ENCODE measurements around the gene ACP2.

ACP2 gene

GRCh38 chr11:47269002-47269828, 20.6 kb upstream of the ACP2 start:
- H3K9me3 ChIP-seq (ENCODE audit: control insufficient read depth in 2 of 2, low read length in 2 of 2): no peaks in the 10 kb centered on the region
- peaks cover 2 to 6% of the 10 kb centered on the region in 2 donors for H3K36me3 ChIP-seq (ENCODE audit: control insufficient read depth in 2 of 2, insufficient read depth in 2 of 2, low read length in 2 of 2)
- peak overlapping the region; percentile 83 for H3K9ac ChIP-seq (ENCODE audit: low read depth in 1 of 2, low read length in 2 of 2)
- H3K4me3 ChIP-seq (ENCODE audit: low read length in 2 of 2): peak overlapping the region; percentile 80 to 92
- peaks cover 31 to 34% of the 10 kb centered on the region in 2 donors for H3K4me1 ChIP-seq (ENCODE audit: control insufficient read depth in 2 of 2, insufficient read depth in 2 of 2, low read length in 2 of 2)
- no peaks in the 10 kb centered on the region for H3K27me3 ChIP-seq (ENCODE audit: control insufficient read depth in 2 of 2, insufficient read depth in 2 of 2, low read length in 2 of 2)
- H3K27ac ChIP-seq (ENCODE audit: low read depth in 2 of 2, low read length in 2 of 2): peak overlapping the region; percentile 94 to 97

GRCh38 chr11:47268448-47269001, 19.9 kb upstream of the ACP2 start:
- H3K9ac ChIP-seq (ENCODE audit: low read depth in 1 of 2, low read length in 2 of 2): peak overlapping the region; percentile 60 to 82
- no peaks in the 10 kb centered on the region for H3K27me3 ChIP-seq (ENCODE audit: control insufficient read depth in 2 of 2, insufficient read depth in 2 of 2, low read length in 2 of 2)
- peak overlapping the region; percentile 80 to 92 for H3K4me3 ChIP-seq (ENCODE audit: low read length in 2 of 2)

GRCh38 chr11:47267876-47268275, 19.3 kb upstream of the ACP2 start:
- Histone ChIP-seq H3K4me1 (ENCODE audit: control insufficient read depth in 2 of 2, insufficient read depth in 2 of 2, low read length in 2 of 2) (peaks cover 31 to 34% of the 10 kb centered on the region in 2 donors), H3K4me3 (ENCODE audit: low read length in 2 of 2) (no peak overlapping the region), H3K36me3 (ENCODE audit: control insufficient read depth in 2 of 2, insufficient read depth in 2 of 2, low read length in 2 of 2) (peaks cover 0 to 3% of the 10 kb centered on the region in 2 donors), H3K27ac (ENCODE audit: low read depth in 2 of 2, low read length in 2 of 2) (peak overlapping the region; percentile 94 to 97), H3K9me3 (ENCODE audit: control insufficient read depth in 2 of 2, low read length in 2 of 2) (no peaks in the 10 kb centered on the region), H3K9ac (ENCODE audit: low read depth in 1 of 2, low read length in 2 of 2) (no peak overlapping the region), H3K27me3 (ENCODE audit: control insufficient read depth in 2 of 2, insufficient read depth in 2 of 2, low read length in 2 of 2) (no peaks in the 10 kb centered on the region)

More at GRCh38 chr11:47268448-47269001, 19.9 kb upstream of the ACP2 start:
- Histone ChIP-seq H3K36me3 (ENCODE audit: control insufficient read depth in 2 of 2, insufficient read depth in 2 of 2, low read length in 2 of 2) (peaks cover under 1 to 3% of the 10 kb centered on the region in 2 donors), H3K27ac (ENCODE audit: low read depth in 2 of 2, low read length in 2 of 2) (peak overlapping the region; percentile 94 to 97), H3K4me1 (ENCODE audit: control insufficient read depth in 2 of 2, insufficient read depth in 2 of 2, low read length in 2 of 2) (peaks cover 31 to 34% of the 10 kb centered on the region in 2 donors), H3K9me3 (ENCODE audit: control insufficient read depth in 2 of 2, low read length in 2 of 2) (no peaks in the 10 kb centered on the region)

GRCh38 chr11:47264521-47264920, 15.9 kb upstream of the ACP2 start:
- Histone ChIP-seq H3K27ac (ENCODE audit: low read depth in 2 of 2, low read length in 2 of 2) (no peak overlapping the region), H3K9ac (ENCODE audit: low read depth in 1 of 2, low read length in 2 of 2) (no peak overlapping the region), H3K4me1 (ENCODE audit: control insufficient read depth in 2 of 2, insufficient read depth in 2 of 2, low read length in 2 of 2) (peaks cover 14 to 19% of the 10 kb centered on the region in 2 donors), H3K4me3 (ENCODE audit: low read length in 2 of 2) (no peak overlapping the region), H3K36me3 (ENCODE audit: control insufficient read depth in 2 of 2, insufficient read depth in 2 of 2, low read length in 2 of 2) (peaks cover 2 to 3% of the 10 kb centered on the region in 2 donors), H3K27me3 (ENCODE audit: control insufficient read depth in 2 of 2, insufficient read depth in 2 of 2, low read length in 2 of 2) (no peaks in the 10 kb centered on the region), H3K9me3 (ENCODE audit: control insufficient read depth in 2 of 2, low read length in 2 of 2) (no peaks in the 10 kb centered on the region)

GRCh38 chr11:47264119-47264518, 15.5 kb upstream of the ACP2 start:
- H3K9me3 ChIP-seq (ENCODE audit: control insufficient read depth in 2 of 2, low read length in 2 of 2): no peaks in the 10 kb centered on the region
- peaks cover 2 to 3% of the 10 kb centered on the region in 2 donors for H3K36me3 ChIP-seq (ENCODE audit: control insufficient read depth in 2 of 2, insufficient read depth in 2 of 2, low read length in 2 of 2)
- H3K4me3 ChIP-seq (ENCODE audit: low read length in 2 of 2): no peak overlapping the region
- H3K4me1 ChIP-seq (ENCODE audit: control insufficient read depth in 2 of 2, insufficient read depth in 2 of 2, low read length in 2 of 2): peaks cover 17 to 21% of the 10 kb centered on the region in 2 donors
- no peaks in the 10 kb centered on the region for H3K27me3 ChIP-seq (ENCODE audit: control insufficient read depth in 2 of 2, insufficient read depth in 2 of 2, low read length in 2 of 2)
- no peak overlapping the region for H3K9ac ChIP-seq (ENCODE audit: low read depth in 1 of 2, low read length in 2 of 2)
- no peak overlapping the region for H3K27ac ChIP-seq (ENCODE audit: low read depth in 2 of 2, low read length in 2 of 2)

- H3K4me1 ChIP-seq (ENCODE audit: control insufficient read depth in 2 of 2, insufficient read depth in 2 of 2, low read length in 2 of 2): peaks cover 24 to 26% of the 10 kb centered on the region in 2 donors
- no peak overlapping the region for H3K4me3 ChIP-seq (ENCODE audit: low read length in 2 of 2)
- H3K27me3 ChIP-seq (ENCODE audit: control insufficient read depth in 2 of 2, insufficient read depth in 2 of 2, low read length in 2 of 2): no peaks in the 10 kb centered on the region
- peaks cover 2 to 3% of the 10 kb centered on the region in 2 donors for H3K36me3 ChIP-seq (ENCODE audit: control insufficient read depth in 2 of 2, insufficient read depth in 2 of 2, low read length in 2 of 2)
- no peak overlapping the region for H3K9ac ChIP-seq (ENCODE audit: low read depth in 1 of 2, low read length in 2 of 2)
- H3K9me3 ChIP-seq (ENCODE audit: control insufficient read depth in 2 of 2, low read length in 2 of 2): no peaks in the 10 kb centered on the region
- no peak overlapping the region for H3K27ac ChIP-seq (ENCODE audit: low read depth in 2 of 2, low read length in 2 of 2)
Observed at GRCh38 chr11:47261291-47261800, 12.7 kb upstream of the ACP2 start.

GRCh38 chr11:47260366-47260765, 11.8 kb upstream of the ACP2 start:
- Histone ChIP-seq H3K27me3 (ENCODE audit: control insufficient read depth in 2 of 2, insufficient read depth in 2 of 2, low read length in 2 of 2) (no peaks in the 10 kb centered on the region), H3K27ac (ENCODE audit: low read depth in 2 of 2, low read length in 2 of 2) (no peak overlapping the region), H3K9ac (ENCODE audit: low read depth in 1 of 2, low read length in 2 of 2) (no peak overlapping the region), H3K36me3 (ENCODE audit: control insufficient read depth in 2 of 2, insufficient read depth in 2 of 2, low read length in 2 of 2) (peaks cover 2 to 3% of the 10 kb centered on the region in 2 donors), H3K9me3 (ENCODE audit: control insufficient read depth in 2 of 2, low read length in 2 of 2) (no peaks in the 10 kb centered on the region), H3K4me3 (ENCODE audit: low read length in 2 of 2) (no peak overlapping the region), H3K4me1 (ENCODE audit: control insufficient read depth in 2 of 2, insufficient read depth in 2 of 2, low read length in 2 of 2) (peaks cover 25 to 30% of the 10 kb centered on the region in 2 donors)

GRCh38 chr11:47259232-47259977, 10.8 kb upstream of the ACP2 start:
- Histone ChIP-seq H3K9ac (ENCODE audit: low read depth in 1 of 2, low read length in 2 of 2) (peak overlapping the region; percentile 39 to 41), H3K36me3 (ENCODE audit: control insufficient read depth in 2 of 2, insufficient read depth in 2 of 2, low read length in 2 of 2) (peaks cover 2 to 3% of the 10 kb centered on the region in 2 donors), H3K27ac (ENCODE audit: low read depth in 2 of 2, low read length in 2 of 2) (peak overlapping the region; percentile 54 to 80), H3K27me3 (ENCODE audit: control insufficient read depth in 2 of 2, insufficient read depth in 2 of 2, low read length in 2 of 2) (no peaks in the 10 kb centered on the region), H3K4me3 (ENCODE audit: low read length in 2 of 2) (peak overlapping the region; percentile 19 to 72), H3K9me3 (ENCODE audit: control insufficient read depth in 2 of 2, low read length in 2 of 2) (no peaks in the 10 kb centered on the region), H3K4me1 (ENCODE audit: control insufficient read depth in 2 of 2, insufficient read depth in 2 of 2, low read length in 2 of 2) (peaks cover 31 to 36% of the 10 kb centered on the region in 2 donors)

- Histone ChIP-seq H3K9ac (ENCODE audit: low read depth in 1 of 2, low read length in 2 of 2) (peak overlapping the region; percentile 52), H3K27ac (ENCODE audit: low read depth in 2 of 2, low read length in 2 of 2) (peak overlapping the region; percentile 64 to 80), H3K4me3 (ENCODE audit: low read length in 2 of 2) (peak overlapping the region; percentile 47 to 72), H3K4me1 (ENCODE audit: control insufficient read depth in 2 of 2, insufficient read depth in 2 of 2, low read length in 2 of 2) (peaks cover 35 to 36% of the 10 kb centered on the region in 2 donors), H3K27me3 (ENCODE audit: control insufficient read depth in 2 of 2, insufficient read depth in 2 of 2, low read length in 2 of 2) (no peaks in the 10 kb centered on the region), H3K36me3 (ENCODE audit: control insufficient read depth in 2 of 2, insufficient read depth in 2 of 2, low read length in 2 of 2) (peaks cover 0 to 2% of the 10 kb centered on the region in 2 donors), H3K9me3 (ENCODE audit: control insufficient read depth in 2 of 2, low read length in 2 of 2) (no peaks in the 10 kb centered on the region)
Observed at GRCh38 chr11:47258317-47258902, 9.8 kb upstream of the ACP2 start.

Data from mucosa of rectum (tissue), 2 donors.